Measurements from ENCODE around the gene FHOD3. TPM values are rescaled to one million over a fixed set of nuclear protein-coding genes. Genes with fewer than 3 reads are reported as not detected.

Gene FHOD3
- total and polyA plus RNA-seq, 2 of the 13 experiments (the other 11 are each of a cell fraction or from before 2014, with no cell fraction given) = 0.07 TPM; not detected in 1

DNA sequence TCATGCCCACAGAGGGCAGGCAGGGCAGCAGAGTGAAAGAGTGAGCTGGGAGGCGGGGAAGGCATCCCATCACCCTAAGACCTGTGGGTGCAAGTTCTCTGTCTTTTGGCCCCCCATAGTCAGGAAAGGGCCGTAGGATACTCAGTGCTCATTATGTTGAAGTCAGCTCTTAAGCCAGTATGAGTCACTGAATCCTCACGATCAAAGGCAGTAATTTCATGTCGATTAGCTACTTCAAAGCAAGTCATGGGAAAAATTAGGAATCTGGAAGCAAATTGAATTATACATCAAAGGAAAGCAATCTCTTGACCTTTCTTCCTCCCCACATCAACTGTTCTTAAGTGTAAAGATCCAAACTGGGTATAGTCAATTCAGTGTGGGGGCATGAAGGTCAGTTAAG is 178.9 kb downstream of the FHOD3 start (continued):
- no peak for TF ChIP-seq ZNF607 (CRISPR knock-in tag; IDR thresholded peaks at IDR 0.05; ENCODE audit: borderline replicate concordance)
- no peak for TF ChIP-seq PCBP2 (optimal IDR thresholded peaks at IDR 0.05; ENCODE audit: low read depth, low read length, poor library complexity, severe bottlenecking)
- TF ChIP-seq, protein P1, sequence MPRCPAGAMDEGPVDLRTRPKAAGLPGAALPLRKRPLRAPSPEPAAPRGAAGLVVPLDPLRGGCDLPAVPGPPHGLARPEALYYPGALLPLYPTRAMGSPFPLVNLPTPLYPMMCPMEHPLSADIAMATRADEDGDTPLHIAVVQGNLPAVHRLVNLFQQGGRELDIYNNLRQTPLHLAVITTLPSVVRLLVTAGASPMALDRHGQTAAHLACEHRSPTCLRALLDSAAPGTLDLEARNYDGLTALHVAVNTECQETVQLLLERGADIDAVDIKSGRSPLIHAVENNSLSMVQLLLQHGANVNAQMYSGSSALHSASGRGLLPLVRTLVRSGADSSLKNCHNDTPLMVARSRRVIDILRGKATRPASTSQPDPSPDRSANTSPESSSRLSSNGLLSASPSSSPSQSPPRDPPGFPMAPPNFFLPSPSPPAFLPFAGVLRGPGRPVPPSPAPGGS (CRISPR knock-in tag; IDR thresholded peaks at IDR 0.05) = no peak
- TF ChIP-seq NPAS2 (CRISPR knock-in tag; IDR thresholded peaks at IDR 0.05; ENCODE audit: borderline replicate concordance) = no peak
- no peak for TF ChIP-seq ZNF318 (CRISPR knock-in tag; IDR thresholded peaks at IDR 0.05)
- TF ChIP-seq, protein P2, sequence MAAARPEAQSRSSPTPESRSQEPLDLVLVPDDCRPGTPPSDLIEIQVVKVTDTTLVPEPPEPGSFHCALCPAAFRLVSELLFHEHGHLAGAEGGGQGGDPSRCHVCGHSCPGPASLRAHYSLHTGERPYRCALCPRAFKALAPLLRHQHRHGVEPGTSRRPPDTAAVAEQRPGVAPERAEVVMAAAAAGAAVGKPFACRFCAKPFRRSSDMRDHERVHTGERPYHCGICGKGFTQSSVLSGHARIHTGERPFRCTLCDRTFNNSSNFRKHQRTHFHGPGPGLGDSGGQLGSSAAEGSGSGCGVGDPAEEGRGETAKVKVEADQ (CRISPR knock-in tag; IDR thresholded peaks at IDR 0.05; ENCODE audit: borderline replicate concordance) = no peak
- no peak for TF ChIP-seq SMAD1 (CRISPR knock-in tag; IDR thresholded peaks at IDR 0.05; ENCODE audit: borderline replicate concordance, low read depth)
- no peak for TF ChIP-seq SMARCE1 (IDR thresholded peaks at IDR 0.05; ENCODE audit: borderline replicate concordance)
- no peak for TF ChIP-seq RFX3 (CRISPR knock-in tag; IDR thresholded peaks at IDR 0.05)
- TF ChIP-seq, protein P3, sequence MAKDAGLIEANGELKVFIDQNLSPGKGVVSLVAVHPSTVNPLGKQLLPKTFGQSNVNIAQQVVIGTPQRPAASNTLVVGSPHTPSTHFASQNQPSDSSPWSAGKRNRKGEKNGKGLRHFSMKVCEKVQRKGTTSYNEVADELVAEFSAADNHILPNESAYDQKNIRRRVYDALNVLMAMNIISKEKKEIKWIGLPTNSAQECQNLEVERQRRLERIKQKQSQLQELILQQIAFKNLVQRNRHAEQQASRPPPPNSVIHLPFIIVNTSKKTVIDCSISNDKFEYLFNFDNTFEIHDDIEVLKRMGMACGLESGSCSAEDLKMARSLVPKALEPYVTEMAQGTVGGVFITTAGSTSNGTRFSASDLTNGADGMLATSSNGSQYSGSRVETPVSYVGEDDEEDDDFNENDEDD (CRISPR knock-in tag; IDR thresholded peaks at IDR 0.05; ENCODE audit: borderline replicate concordance) = no peak

All from HepG2 (cell line).